ENCODE data around the gene RBM43. TPM values are rescaled to one million over a fixed set of nuclear protein-coding genes. Genes with fewer than 3 reads are reported as not detected.
"Not testable (repeated sequence)": the region's sequence is repeated elsewhere in the genome, so short reads cannot be mapped to it uniquely, and the experiment has no call there.

RBM43 gene
- total and polyA plus RNA-seq, 4 experiments from 2014 or later: 2.2 to 20.7 (median 11.4) TPM

DNA sequence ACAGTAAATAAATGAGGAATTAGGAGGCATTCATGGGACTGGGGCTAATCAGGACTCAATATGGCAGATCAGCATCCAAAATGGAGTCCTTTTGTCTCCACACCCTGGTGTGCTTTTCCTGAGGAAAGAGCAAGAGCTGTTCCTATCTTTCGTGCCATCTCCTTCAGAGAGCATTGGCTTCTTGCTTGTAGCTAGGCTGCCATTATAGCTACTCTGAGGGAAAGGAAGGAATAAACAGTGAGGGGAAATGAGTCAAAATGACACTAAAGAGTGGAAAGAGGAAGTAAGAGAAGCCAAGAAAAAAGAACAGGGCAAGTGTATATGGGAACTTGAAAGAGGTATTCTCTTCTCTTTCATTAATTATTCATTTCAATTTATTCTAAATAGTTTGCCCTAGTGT, 36.2 kb upstream of the RBM43 start:
- ChIA-PET CTCF (ENCODE audit: partially characterized antibody) (no interaction called here), POLR2A (ENCODE audit: partially characterized antibody) (interaction anchor here (1.1 kb wide), 1 partner anchor 8 kb away, joined by 3 read pairs; the partner anchor contains the start of gene NMI)
- Histone ChIP-seq H3K36me3 (ENCODE audit: insufficient read depth, low read length) (no peaks in the 10 kb centered on the region), H3K4me1 (ENCODE audit: insufficient read depth, low read length) (no peaks in the 10 kb centered on the region), H3K27ac (ENCODE audit: low read depth, low read length) (no peak overlapping the region), H3K4me3 (ENCODE audit: low read length in 2 of 2) (no peak overlapping the region), H3K9me3 (ENCODE audit: control insufficient read depth in 1 of 2, low read length in 2 of 2) (no peaks in the 10 kb centered on the region), H3K27me3 (ENCODE audit: insufficient read depth, low read length) (no peaks in the 10 kb centered on the region)
- Mint-ChIP-seq H3K4me1 (no peaks in the 10 kb centered on the region), H3K4me3 (no peak overlapping the region), H3K9me3 (peaks cover 0 to 2% (median 0%) of the 10 kb centered on the region in 8 donors), H3K27me3 (peaks cover 8 to 14% of the 10 kb centered on the region in 2 donors), H3K36me3 (no peaks in the 10 kb centered on the region), H3K27ac (no peak overlapping the region)
- intact Hi-C loops (cut with micrococcal nuclease): no loop called here
- DNase-seq: no peak

DNA sequence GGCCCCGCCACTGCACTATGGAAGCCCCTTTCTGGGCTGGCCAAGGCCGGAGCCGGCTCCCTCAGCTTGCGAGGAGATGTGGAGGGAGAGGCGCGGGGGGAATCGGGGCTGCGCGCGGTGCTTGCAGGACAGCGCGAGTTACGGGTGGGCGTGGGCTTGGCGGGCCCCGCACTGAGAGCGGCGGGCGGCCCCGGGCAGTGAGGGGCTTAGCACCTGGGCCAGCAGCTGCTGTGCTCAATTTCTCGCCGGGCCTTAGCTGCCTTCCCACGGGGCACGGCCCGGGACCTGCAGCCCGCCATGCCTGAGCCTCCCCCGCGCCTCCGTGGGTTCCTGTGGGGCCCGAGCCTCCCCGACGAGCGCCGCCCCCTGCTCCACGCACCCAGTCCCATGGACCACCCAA, 34.3 kb upstream of the RBM43 start:
- CTCF ChIA-PET (ENCODE audit: partially characterized antibody); intact Hi-C loops (cut with micrococcal nuclease); H3K27me3 Mint-ChIP-seq; H3K36me3 ChIP-seq (ENCODE audit: insufficient read depth, low read length); H3K4me1 ChIP-seq (ENCODE audit: insufficient read depth, low read length); H3K27ac Mint-ChIP-seq; H3K4me3 Mint-ChIP-seq; POLR2A ChIA-PET (ENCODE audit: partially characterized antibody); H3K36me3 Mint-ChIP-seq; H3K9me3 ChIP-seq (ENCODE audit: control insufficient read depth in 1 of 2, low read length in 2 of 2); H3K4me3 ChIP-seq (ENCODE audit: low read length in 2 of 2); H3K9me3 Mint-ChIP-seq; H3K27ac ChIP-seq (ENCODE audit: low read depth, low read length); H3K27me3 ChIP-seq (ENCODE audit: insufficient read depth, low read length): not testable (repeated sequence)
- peaks cover 0 to 11% (median 4%) of the 10 kb centered on the region in 4 donors for H3K4me1 Mint-ChIP-seq
- peak in 1 of 5 donors; percentile 35 for DNase-seq

DNA sequence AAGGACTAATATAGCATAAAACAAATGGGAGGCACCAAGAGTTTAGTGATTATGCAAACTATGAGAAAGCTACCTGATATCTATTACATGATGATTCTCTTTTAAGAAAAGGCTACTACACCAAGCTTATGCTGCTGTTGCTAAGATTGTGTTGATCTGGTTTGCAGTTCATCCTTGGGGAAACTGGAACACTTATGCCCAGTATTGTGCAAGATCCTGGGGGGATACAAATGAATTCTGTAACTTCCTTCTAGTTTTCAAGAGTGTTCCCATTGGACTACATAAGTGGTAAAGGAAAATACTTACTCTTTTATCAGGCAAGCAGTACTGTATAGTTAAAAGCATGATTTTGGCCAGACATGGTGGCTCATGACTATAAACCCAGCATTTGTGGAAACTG, 30.9 kb upstream of the RBM43 start:
- Mint-ChIP-seq H3K4me1 (peaks cover 11 to 33% (median 23%) of the 10 kb centered on the region in 4 donors), H3K36me3 (peaks cover 4 to 16% of the 10 kb centered on the region in 2 donors), H3K4me3 (no peak overlapping the region), H3K27me3 (no peaks in the 10 kb centered on the region), H3K27ac (peak overlapping the region in 1 of 7 donors; percentile 28), H3K9me3 (peaks cover 0 to 5% (median 0%) of the 10 kb centered on the region in 8 donors)
- intact Hi-C loops (cut with micrococcal nuclease): no loop called here
- H3K9me3 ChIP-seq (ENCODE audit: control insufficient read depth in 1 of 2, low read length in 2 of 2): no peaks in the 10 kb centered on the region
- no peak overlapping the region for H3K27ac ChIP-seq (ENCODE audit: low read depth, low read length)
- no peaks in the 10 kb centered on the region for H3K36me3 ChIP-seq (ENCODE audit: insufficient read depth, low read length)
- no peak overlapping the region for H3K4me3 ChIP-seq (ENCODE audit: low read length in 2 of 2)
- ChIA-PET CTCF (ENCODE audit: partially characterized antibody) (interaction anchor here (0.7 kb wide), 1 partner anchor 117 kb away, joined by 3 read pairs; the partner anchor contains the start of gene RIF1), POLR2A (ENCODE audit: partially characterized antibody) (interaction anchor here (2.2 kb wide), 1 partner anchor 32 kb away, joined by 11 read pairs; the partner anchor contains the start of gene RBM43)
- H3K27me3 ChIP-seq (ENCODE audit: insufficient read depth, low read length): no peaks in the 10 kb centered on the region
- no peak for DNase-seq
- H3K4me1 ChIP-seq (ENCODE audit: insufficient read depth, low read length): peaks cover 22% of the 10 kb centered on the region

- intact Hi-C loops (cut with micrococcal nuclease): no loop called here
- H3K27ac ChIP-seq (ENCODE audit: low read depth, low read length): no peak overlapping the region
- POLR2A ChIA-PET (ENCODE audit: partially characterized antibody): interaction anchor here (2.2 kb wide), 1 partner anchor 31 kb away, joined by 11 read pairs; the partner anchor contains the start of gene RBM43
- no peaks in the 10 kb centered on the region for H3K36me3 ChIP-seq (ENCODE audit: insufficient read depth, low read length)
- peaks cover 0 to 5% (median 0%) of the 10 kb centered on the region in 8 donors for H3K9me3 Mint-ChIP-seq
- CTCF ChIA-PET (ENCODE audit: partially characterized antibody): interaction anchor here (0.7 kb wide), 1 partner anchor 117 kb away, joined by 3 read pairs; the partner anchor contains the start of gene RIF1
- no peak for DNase-seq
- H3K27me3 ChIP-seq (ENCODE audit: insufficient read depth, low read length): no peaks in the 10 kb centered on the region
- H3K27me3 Mint-ChIP-seq: no peaks in the 10 kb centered on the region
- H3K4me3 ChIP-seq (ENCODE audit: low read length in 2 of 2): no peak overlapping the region
- H3K27ac Mint-ChIP-seq: peak overlapping the region in 6 of 7 donors; percentile 12 to 71 (median 26)
- peaks cover 15 to 38% (median 27%) of the 10 kb centered on the region in 4 donors for H3K4me1 Mint-ChIP-seq
- no peak overlapping the region for H3K4me3 Mint-ChIP-seq
- H3K4me1 ChIP-seq (ENCODE audit: insufficient read depth, low read length): peaks cover 26% of the 10 kb centered on the region
- peaks cover 4 to 18% of the 10 kb centered on the region in 2 donors for H3K36me3 Mint-ChIP-seq
- no peaks in the 10 kb centered on the region for H3K9me3 ChIP-seq (ENCODE audit: control insufficient read depth in 1 of 2, low read length in 2 of 2)
Observed at GRCh38 chr2:151292141-151292540, 30.5 kb upstream of the RBM43 start.

DNA sequence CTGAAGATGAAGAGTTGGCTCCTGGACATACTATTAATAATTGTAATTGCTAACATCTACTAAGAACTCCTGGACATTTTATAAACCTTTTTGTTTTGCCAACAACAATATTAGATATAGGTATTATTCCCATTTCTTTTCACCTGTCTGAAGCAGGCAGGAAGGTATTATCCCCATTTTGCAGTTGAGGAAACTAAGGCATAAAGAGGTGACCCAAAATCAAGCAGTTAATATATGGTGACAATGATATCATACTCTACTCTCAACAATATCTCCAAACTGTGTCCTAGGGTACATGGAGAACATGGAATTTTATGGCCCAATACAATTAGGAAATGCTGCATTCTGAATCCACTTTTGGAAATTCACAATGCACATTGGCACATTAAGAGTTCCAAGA, 29.6 kb upstream of the RBM43 start:
- H3K4me3 ChIP-seq (ENCODE audit: low read length in 2 of 2): no peak overlapping the region
- CTCF ChIA-PET (ENCODE audit: partially characterized antibody): no interaction called here
- POLR2A ChIA-PET (ENCODE audit: partially characterized antibody): interaction anchor here (4.3 to 4.8 kb wide), 2 partner anchors 29 to 118 kb away, joined by 26 to 139 read pairs; partner anchors contain the start of genes RBM43 and RIF1
- Mint-ChIP-seq H3K27ac (peak overlapping the region; percentile 66 to 99 (median 97)), H3K4me1 (peaks cover 22 to 47% (median 36%) of the 10 kb centered on the region in 4 donors), H3K4me3 (peak overlapping the region in 3 of 8 donors; percentile 58 to 98 (median 96)), H3K9me3 (peaks cover 0 to 5% (median 0%) of the 10 kb centered on the region in 8 donors), H3K36me3 (peaks cover 4 to 18% of the 10 kb centered on the region in 2 donors), H3K27me3 (no peaks in the 10 kb centered on the region)
- peaks cover 35% of the 10 kb centered on the region for H3K4me1 ChIP-seq (ENCODE audit: insufficient read depth, low read length)
- no peaks in the 10 kb centered on the region for H3K27me3 ChIP-seq (ENCODE audit: insufficient read depth, low read length)
- no peak overlapping the region for H3K27ac ChIP-seq (ENCODE audit: low read depth, low read length)
- DNase-seq: no peak
- no peaks in the 10 kb centered on the region for H3K36me3 ChIP-seq (ENCODE audit: insufficient read depth, low read length)
- no peaks in the 10 kb centered on the region for H3K9me3 ChIP-seq (ENCODE audit: control insufficient read depth in 1 of 2, low read length in 2 of 2)
- intact Hi-C loops (cut with micrococcal nuclease): no loop called here

GRCh38 chr2:151289972-151290866, 28.6 kb upstream of the RBM43 start:
- Mint-ChIP-seq H3K4me3 (peak overlapping the region; percentile 90 to 98 (median 94)), H3K36me3 (peaks cover 4 to 20% of the 10 kb centered on the region in 2 donors), H3K27ac (peak overlapping the region; percentile 96 to 99 (median 98)), H3K9me3 (peaks cover 0 to 5% (median 0%) of the 10 kb centered on the region in 8 donors), H3K27me3 (no peaks in the 10 kb centered on the region), H3K4me1 (peaks cover 27 to 56% (median 44%) of the 10 kb centered on the region in 4 donors)
- ChIA-PET POLR2A (ENCODE audit: partially characterized antibody) (interaction anchor here (0.7 to 4.8 kb wide), 8 partner anchors 8 to 1703 kb away, joined by 3 to 139 read pairs (median 4); partner anchors contain the start of genes MMADHC, RBM43 and RIF1), CTCF (ENCODE audit: partially characterized antibody) (interaction anchor here (0.7 to 2.9 kb wide), 5 partner anchors 26 to 149 kb away, joined by 3 to 14 read pairs (median 6); partner anchors contain the start of genes RBM43 and RIF1)
- no peaks in the 10 kb centered on the region for H3K27me3 ChIP-seq (ENCODE audit: insufficient read depth, low read length)
- H3K27ac ChIP-seq (ENCODE audit: low read depth, low read length): peak overlapping the region; percentile 95
- H3K4me3 ChIP-seq (ENCODE audit: low read length in 2 of 2): peak overlapping the region; percentile 70 to 82
- H3K9me3 ChIP-seq (ENCODE audit: control insufficient read depth in 1 of 2, low read length in 2 of 2): no peaks in the 10 kb centered on the region
- H3K4me1 ChIP-seq (ENCODE audit: insufficient read depth, low read length): peaks cover 45% of the 10 kb centered on the region
- intact Hi-C loops (cut with micrococcal nuclease): loop anchor here (1.0 to 2.0 kb wide), 4 partner anchors 29 to 539 kb away; partner anchors contain the start of genes ARL5A and RBM43
- peak in 2 of 5 donors; percentile 4 to 38 for DNase-seq
- H3K36me3 ChIP-seq (ENCODE audit: insufficient read depth, low read length): no peaks in the 10 kb centered on the region
